Measurements from ENCODE around the gene MGAT3.

DNA sequence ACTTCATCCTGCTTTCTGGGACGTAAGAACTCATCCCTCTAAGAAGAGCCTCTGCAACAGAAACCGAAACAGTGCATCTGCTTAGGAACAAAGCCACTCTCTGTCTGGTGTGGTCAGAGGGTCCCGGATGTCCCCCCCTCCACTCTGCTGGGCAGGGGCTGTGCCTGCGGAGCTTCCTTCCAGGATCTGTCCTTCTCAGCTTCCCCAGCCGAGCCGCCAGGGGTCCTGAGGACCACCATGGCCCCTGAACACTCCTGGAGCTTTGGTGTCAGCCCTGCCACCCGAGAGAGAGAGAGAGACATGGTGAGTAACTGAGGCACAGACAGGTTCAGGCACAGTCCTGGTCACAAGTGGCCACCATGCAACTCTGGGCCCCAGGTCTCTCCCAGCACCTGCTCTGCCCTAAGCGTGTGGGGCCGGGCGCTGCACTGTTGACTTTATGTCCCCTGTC is 24.4 kb upstream of the MGAT3 start:
- TF ChIP-seq, protein P1, sequence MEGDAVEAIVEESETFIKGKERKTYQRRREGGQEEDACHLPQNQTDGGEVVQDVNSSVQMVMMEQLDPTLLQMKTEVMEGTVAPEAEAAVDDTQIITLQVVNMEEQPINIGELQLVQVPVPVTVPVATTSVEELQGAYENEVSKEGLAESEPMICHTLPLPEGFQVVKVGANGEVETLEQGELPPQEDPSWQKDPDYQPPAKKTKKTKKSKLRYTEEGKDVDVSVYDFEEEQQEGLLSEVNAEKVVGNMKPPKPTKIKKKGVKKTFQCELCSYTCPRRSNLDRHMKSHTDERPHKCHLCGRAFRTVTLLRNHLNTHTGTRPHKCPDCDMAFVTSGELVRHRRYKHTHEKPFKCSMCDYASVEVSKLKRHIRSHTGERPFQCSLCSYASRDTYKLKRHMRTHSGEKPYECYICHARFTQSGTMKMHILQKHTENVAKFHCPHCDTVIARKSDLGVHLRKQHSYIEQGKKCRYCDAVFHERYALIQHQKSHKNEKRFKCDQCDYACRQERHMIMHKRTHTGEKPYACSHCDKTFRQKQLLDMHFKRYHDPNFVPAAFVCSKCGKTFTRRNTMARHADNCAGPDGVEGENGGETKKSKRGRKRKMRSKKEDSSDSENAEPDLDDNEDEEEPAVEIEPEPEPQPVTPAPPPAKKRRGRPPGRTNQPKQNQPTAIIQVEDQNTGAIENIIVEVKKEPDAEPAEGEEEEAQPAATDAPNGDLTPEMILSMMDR (IDR thresholded peaks at IDR 0.05 in 4 of 5, conservative IDR thresholded peaks at IDR 0.05 in 1 of 5), result no peak
- no peak for TF ChIP-seq POLR2A (IDR thresholded peaks at IDR 0.05)

Data from gastrocnemius medialis (tissue), 4 donors.